Panc1 (cell line): ENCODE data around the gene PDCD10.

ENCODE experiments used
- CTCF ChIP-seq: fragments of 450-650 bp; IDR thresholded peaks from 2 replicates; pipeline ENCODE4 v1.5.1; 2017; ENCODE audit warnings: mild to moderate bottlenecking
- POLR2AphosphoS5 ChIP-seq: IDR thresholded peaks from 2 replicates; pipeline ENCODE4 v1.6.1; 2012; ENCODE audit warnings: mild to moderate bottlenecking, low read depth, low read length, moderate library complexity
- REST ChIP-seq, 2 experiments: IDR thresholded peaks; 2 replicates each; pipeline ENCODE4 v1.6.1; 2011 to 2012; ENCODE audit warnings: low read depth in 2 of 2, control low read depth in 1 of 2, low read length in 1 of 2, mild to moderate bottlenecking in 1 of 2, moderate library complexity in 1 of 2; ENCODE audit not compliant: insufficient read depth in 1 of 2
- SIN3A ChIP-seq: IDR thresholded peaks from 2 replicates; pipeline ENCODE4 v1.6.1; 2012; ENCODE audit warnings: low read depth, mild to moderate bottlenecking, low read length, moderate library complexity, borderline replicate concordance; ENCODE audit not compliant: insufficient read depth

GRCh38 chr3:167772992-167773391, 38.3 kb upstream of the PDCD10 start:
- no peak for TF ChIP-seq POLR2AphosphoS5
- TF ChIP-seq CTCF = no peak
- TF ChIP-seq REST (IDR thresholded peaks at IDR 0.05; ENCODE audit: insufficient read depth in 1 of 2, low read depth in 2 of 2, low read length in 1 of 2) = no peak
- TF ChIP-seq SIN3A = no peak
